Measurements from ENCODE around the gene CFAP126.

- TF ChIP-seq EZH2 (IDR thresholded peaks at IDR 0.05; ENCODE audit: borderline replicate concordance, low read length) = no peak
- TF ChIP-seq CTCF (conservative IDR thresholded peaks at IDR 0.05 in 1 of 2, IDR thresholded peaks at IDR 0.05 in 1 of 2; ENCODE audit: extremely low read depth in 1 of 2, insufficient read depth in 1 of 2, low read depth in 1 of 2, low read length in 2 of 2) = no peak
Observed at GRCh38 chr1:161378014-161378413, 10.3 kb upstream of the CFAP126 start.

Data from mammary epithelial cell (primary cell).